Upper lobe of left lung (tissue), 4 donors: ENCODE data around the gene SENP5.

Source experiments
- EP300 ChIP-seq, 4 donors: sonication (generic); formaldehyde crosslinking; IDR thresholded peaks; one replicate each; pipeline ENCODE4 v1.5.1; 2017; ENCODE audit warnings: antibody characterized with exemption in 4 of 4, control low read depth in 2 of 4
- POLR2A ChIP-seq, 4 donors: fragments of 450-650 bp; IDR thresholded peaks; one replicate each; pipeline ENCODE4 v1.5.1; 2016 to 2017; ENCODE audit warnings: antibody characterized with exemption in 4 of 4, mild to moderate bottlenecking in 2 of 4
- TF ChIP-seq, protein P1 (sequence below), 6 experiments: fragments of 450-650 bp in 4 of 6; fragments of 200-600 bp in 2 of 6; sonication (generic) in 2 of 6; IDR thresholded peaks; one replicate each; pipeline ENCODE4 v1.5.1; 2016 to 2019; ENCODE audit warnings: antibody characterized with exemption in 6 of 6

DNA sequence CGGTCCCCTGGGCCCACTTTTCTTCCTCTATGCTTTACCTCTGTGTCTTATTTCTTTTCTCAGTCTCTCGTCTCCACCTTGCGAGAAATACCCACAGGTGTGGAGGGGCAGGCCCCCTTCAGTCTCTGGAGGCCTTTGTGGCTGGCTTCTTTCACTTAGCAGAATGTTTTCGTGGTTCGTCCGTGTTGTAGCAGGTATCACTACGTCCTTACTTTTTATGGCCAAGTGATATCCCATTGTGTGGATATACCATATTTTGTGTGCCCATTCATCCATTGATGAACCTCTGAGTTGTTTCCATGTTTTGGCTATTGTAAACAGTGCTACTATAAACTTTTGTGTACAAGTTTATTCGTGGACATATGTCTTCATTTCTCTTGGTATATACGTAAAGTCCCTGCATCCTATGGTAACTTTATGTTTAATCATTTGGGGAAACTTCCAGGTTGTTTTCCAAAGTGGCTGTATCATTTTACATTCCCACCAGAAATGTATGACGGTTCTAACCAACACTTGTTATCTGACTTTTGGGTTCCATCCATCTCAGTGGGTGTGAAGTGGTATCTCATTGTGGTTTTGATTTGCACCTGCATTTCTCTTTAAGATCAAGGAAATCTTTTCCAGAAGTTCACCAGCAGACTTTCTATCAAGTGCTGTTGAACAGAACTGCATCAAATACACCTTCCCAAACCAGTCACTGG is 95.4 kb downstream of the SENP5 start:
- TF ChIP-seq, protein P1, sequence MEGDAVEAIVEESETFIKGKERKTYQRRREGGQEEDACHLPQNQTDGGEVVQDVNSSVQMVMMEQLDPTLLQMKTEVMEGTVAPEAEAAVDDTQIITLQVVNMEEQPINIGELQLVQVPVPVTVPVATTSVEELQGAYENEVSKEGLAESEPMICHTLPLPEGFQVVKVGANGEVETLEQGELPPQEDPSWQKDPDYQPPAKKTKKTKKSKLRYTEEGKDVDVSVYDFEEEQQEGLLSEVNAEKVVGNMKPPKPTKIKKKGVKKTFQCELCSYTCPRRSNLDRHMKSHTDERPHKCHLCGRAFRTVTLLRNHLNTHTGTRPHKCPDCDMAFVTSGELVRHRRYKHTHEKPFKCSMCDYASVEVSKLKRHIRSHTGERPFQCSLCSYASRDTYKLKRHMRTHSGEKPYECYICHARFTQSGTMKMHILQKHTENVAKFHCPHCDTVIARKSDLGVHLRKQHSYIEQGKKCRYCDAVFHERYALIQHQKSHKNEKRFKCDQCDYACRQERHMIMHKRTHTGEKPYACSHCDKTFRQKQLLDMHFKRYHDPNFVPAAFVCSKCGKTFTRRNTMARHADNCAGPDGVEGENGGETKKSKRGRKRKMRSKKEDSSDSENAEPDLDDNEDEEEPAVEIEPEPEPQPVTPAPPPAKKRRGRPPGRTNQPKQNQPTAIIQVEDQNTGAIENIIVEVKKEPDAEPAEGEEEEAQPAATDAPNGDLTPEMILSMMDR (IDR thresholded peaks at IDR 0.05) = no peak
- TF ChIP-seq EP300 (IDR thresholded peaks at IDR 0.05) (no peak), POLR2A (IDR thresholded peaks at IDR 0.05) (no peak)
